Lower lobe of right lung (tissue), 2 donors: Measurements from ENCODE around the gene FOXO6. TPM values are rescaled to one million over a fixed set of nuclear protein-coding genes. Genes with fewer than 3 reads are reported as not detected.

Experiments
- ATAC-seq, 2 donors: fragments of 200-7000 bp; cut with Tn5 transposase; one replicate each; pipeline ENCODE4 v1.9.1; 2020 to 2022; ENCODE audit warnings: mild to moderate bottlenecking in 2 of 2, moderate library complexity in 2 of 2
- DNase-seq: peaks from one replicate; pipeline ENCODE4 v3.0.0-alpha.2; 2020
- H3K27ac ChIP-seq: fragments of 200-600 bp; one replicate; pipeline ENCODE4 v1.8.0; 2022
- H3K27me3 ChIP-seq: fragments of 200-600 bp; one replicate; pipeline ENCODE4 v1.8.0; 2022; ENCODE audit warnings: low read depth
- H3K36me3 ChIP-seq: fragments of 200-600 bp; one replicate; pipeline ENCODE4 v1.8.0; 2022; ENCODE audit warnings: mild to moderate bottlenecking
- H3K4me1 ChIP-seq: fragments of 200-600 bp; one replicate; pipeline ENCODE4 v1.8.0; 2022
- H3K4me3 ChIP-seq: fragments of 200-600 bp; one replicate; pipeline ENCODE4 v1.8.0; 2022; ENCODE audit warnings: mild to moderate bottlenecking
- H3K9me3 ChIP-seq: fragments of 200-600 bp; one replicate; pipeline ENCODE4 v1.8.0; 2022
- intact Hi-C: fragments of 100-400 bp; cut with DNase I; formaldehyde crosslinking; loops from one replicate; pipeline ENCODE4 v1.11.0; 2022
- total RNA-seq: library from RNA; stranded (reverse); fragmentation: NEBNext Ultra II Directional; extraction: Animal tissue kit (Norgen Biotek cat#: 25700); gene quantifications from one replicate; pipeline ENCODE4 v1.2.1, GENCODE V29; 2021
- TF ChIP-seq, protein P1 (sequence below): fragments of 200-600 bp; IDR thresholded peaks from one replicate; pipeline ENCODE4 v1.8.0; 2022; ENCODE audit warnings: antibody characterized with exemption, mild to moderate bottlenecking
- donor health status: DM: no; HTN: yes; CAD: no; lungs with severe emphysema.

The FOXO6 gene
- total RNA-seq, 1 donor from 2014 or later = 0.92 TPM

DNA sequence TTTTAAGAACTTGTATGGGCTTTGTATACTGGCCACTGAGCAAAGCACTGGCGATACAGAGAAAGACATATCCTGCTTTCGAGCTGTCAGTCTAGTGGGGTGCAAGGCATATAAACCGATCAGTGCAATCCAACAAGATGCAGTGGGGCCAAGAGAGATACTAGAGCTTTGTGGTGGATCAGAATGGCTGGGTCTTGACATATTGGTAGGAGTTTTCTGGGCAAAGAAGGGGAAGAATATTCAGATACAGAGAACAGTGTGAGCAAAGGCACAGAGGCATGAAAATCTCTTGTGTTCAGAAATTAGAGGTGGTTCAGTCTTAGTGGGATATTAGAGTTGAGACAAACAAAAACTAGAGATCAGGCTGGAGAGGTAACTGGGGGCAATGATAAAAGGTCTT lies 49.2 kb downstream of the FOXO6 start:
- H3K4me1 ChIP-seq = no peaks in the 10 kb centered on the region
- no peaks in the 10 kb centered on the region for H3K9me3 ChIP-seq
- no peaks in the 10 kb centered on the region for H3K36me3 ChIP-seq
- H3K4me3 ChIP-seq = no peak overlapping the region
- no peak overlapping the region for H3K27ac ChIP-seq
- ATAC-seq (no peak), DNase-seq (no peak)
- intact Hi-C loops = loop anchor here (10.0 kb wide), 1 partner anchor 146 kb away; no protein-coding TSS in a partner anchor
- peaks cover 17% of the 10 kb centered on the region for H3K27me3 ChIP-seq
- TF ChIP-seq, protein P1, sequence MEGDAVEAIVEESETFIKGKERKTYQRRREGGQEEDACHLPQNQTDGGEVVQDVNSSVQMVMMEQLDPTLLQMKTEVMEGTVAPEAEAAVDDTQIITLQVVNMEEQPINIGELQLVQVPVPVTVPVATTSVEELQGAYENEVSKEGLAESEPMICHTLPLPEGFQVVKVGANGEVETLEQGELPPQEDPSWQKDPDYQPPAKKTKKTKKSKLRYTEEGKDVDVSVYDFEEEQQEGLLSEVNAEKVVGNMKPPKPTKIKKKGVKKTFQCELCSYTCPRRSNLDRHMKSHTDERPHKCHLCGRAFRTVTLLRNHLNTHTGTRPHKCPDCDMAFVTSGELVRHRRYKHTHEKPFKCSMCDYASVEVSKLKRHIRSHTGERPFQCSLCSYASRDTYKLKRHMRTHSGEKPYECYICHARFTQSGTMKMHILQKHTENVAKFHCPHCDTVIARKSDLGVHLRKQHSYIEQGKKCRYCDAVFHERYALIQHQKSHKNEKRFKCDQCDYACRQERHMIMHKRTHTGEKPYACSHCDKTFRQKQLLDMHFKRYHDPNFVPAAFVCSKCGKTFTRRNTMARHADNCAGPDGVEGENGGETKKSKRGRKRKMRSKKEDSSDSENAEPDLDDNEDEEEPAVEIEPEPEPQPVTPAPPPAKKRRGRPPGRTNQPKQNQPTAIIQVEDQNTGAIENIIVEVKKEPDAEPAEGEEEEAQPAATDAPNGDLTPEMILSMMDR = no peak

DNA sequence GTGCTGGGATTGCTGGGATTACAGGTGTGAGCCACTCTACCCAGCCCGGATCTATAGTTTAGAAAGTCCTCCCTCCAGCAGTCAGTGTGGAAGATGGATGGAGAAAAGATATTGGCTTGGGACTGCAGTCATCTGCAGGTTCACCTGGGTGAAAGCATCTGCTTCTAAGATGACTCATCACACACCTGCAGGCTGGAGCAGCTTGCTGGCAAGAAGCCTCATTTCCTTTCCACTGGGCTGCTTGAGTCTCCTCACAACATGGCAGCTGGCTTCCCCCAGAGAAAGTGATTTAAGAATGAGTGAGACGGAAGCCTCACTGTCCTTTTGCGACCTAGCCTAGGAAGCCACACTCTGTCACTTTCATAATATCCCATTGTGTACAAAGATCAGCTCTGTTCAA lies 50.0 kb downstream of the FOXO6 start:
- intact Hi-C loops = loop anchor here (10.0 kb wide), 1 partner anchor 146 kb away; no protein-coding TSS in a partner anchor

DNA sequence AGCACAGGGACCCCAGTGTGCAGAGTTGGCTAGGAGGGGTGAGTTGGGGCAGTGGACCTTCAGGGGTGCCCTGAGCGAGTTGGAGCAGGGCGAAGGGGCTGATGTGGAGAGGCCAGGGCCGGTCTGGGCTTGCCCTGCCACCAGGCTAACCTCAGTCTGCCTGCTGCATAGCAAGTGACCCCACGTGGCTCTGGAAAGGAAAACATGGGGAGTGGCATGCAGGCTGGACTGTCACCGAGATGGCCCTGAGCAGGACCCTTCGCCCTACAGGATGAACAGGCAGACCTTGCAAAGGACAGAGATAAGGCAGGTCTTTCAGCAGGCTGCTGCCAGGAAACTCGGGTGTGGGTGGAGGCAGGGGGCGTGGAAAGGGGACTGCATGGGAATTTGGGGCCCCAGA lies 51.5 kb downstream of the FOXO6 start:
- intact Hi-C loops = loop anchor here (10.0 kb wide), 1 partner anchor 148 kb away; no protein-coding TSS in a partner anchor
- Histone ChIP-seq H3K27ac (no peak overlapping the region), H3K27me3 (peaks cover 12% of the 10 kb centered on the region), H3K36me3 (no peaks in the 10 kb centered on the region), H3K4me1 (no peaks in the 10 kb centered on the region), H3K4me3 (no peak overlapping the region), H3K9me3 (no peaks in the 10 kb centered on the region)
- DNase-seq = no peak
- TF ChIP-seq, protein P1 = no peak
- ATAC-seq = no peak

More for the DNA sequence above, 50.0 kb downstream of the FOXO6 start:
- Histone ChIP-seq H3K36me3 (no peaks in the 10 kb centered on the region), H3K27ac (no peak overlapping the region), H3K27me3 (peaks cover 17% of the 10 kb centered on the region), H3K9me3 (no peaks in the 10 kb centered on the region), H3K4me3 (no peak overlapping the region), H3K4me1 (no peaks in the 10 kb centered on the region)
- DNase-seq = no peak
- TF ChIP-seq, protein P1 = no peak
- no peak for ATAC-seq

DNA sequence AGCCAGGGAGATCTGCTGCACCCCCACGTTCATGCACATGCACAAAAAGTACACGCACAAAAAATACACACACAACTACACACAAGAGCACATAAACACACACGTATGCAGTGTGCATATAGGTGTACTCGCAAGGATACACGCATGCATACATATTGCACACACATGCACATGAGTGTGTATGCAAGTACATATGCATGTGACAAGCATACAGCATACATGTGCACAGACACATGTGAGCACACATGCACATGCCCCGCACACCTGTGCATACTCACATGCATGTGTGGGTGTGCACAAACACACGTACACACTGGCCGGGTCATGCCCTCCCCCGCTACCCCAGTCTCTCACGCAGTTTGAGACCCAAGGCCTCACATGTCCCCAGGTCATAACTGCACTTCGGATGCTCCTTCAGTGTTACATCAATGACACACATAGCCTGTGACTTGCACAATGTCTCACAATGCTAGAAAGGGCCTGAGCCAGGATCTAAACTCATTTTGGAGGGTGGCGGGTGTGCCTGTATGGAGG lies 52.6 kb downstream of the FOXO6 start:
- H3K4me3 ChIP-seq = no peak overlapping the region
- H3K27me3 ChIP-seq = peaks cover 12% of the 10 kb centered on the region
- DNase-seq = no peak
- H3K27ac ChIP-seq = no peak overlapping the region
- H3K9me3 ChIP-seq = no peaks in the 10 kb centered on the region
- TF ChIP-seq, protein P1 = no peak
- H3K36me3 ChIP-seq = no peaks in the 10 kb centered on the region
- no peak for ATAC-seq
- H3K4me1 ChIP-seq = peaks cover 9% of the 10 kb centered on the region
- intact Hi-C loops = loop anchor here (10.0 kb wide), 1 partner anchor 149 kb away; no protein-coding TSS in a partner anchor

DNA sequence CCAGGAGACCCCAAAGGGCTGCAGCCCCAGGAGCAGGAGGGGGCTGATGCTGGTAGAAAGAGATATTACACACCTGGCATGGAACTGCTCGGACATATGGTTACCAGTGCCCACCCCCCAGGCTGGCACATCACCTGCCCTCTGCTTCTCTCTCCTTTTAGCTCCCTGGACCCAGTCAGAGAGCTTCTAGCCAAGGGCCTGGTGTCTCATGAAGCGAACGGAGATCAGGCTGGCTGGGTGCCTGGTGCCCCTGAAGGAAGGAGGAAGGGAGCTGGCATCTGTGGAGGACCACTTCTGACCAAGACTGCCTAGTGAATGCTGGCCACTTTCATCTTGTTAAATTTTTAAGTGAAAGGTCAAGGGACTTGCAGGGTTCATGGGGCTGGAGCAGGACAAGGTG lies 53.1 kb downstream of the FOXO6 start:
- DNase-seq (no peak), ATAC-seq (no peak)
- intact Hi-C loops = loop anchor here (10.0 kb wide), 1 partner anchor 149 kb away; no protein-coding TSS in a partner anchor
- Histone ChIP-seq H3K4me3 (no peak overlapping the region), H3K27me3 (peaks cover 7% of the 10 kb centered on the region), H3K9me3 (no peaks in the 10 kb centered on the region), H3K27ac (no peak overlapping the region), H3K4me1 (peaks cover 14% of the 10 kb centered on the region), H3K36me3 (no peaks in the 10 kb centered on the region)
- TF ChIP-seq, protein P1 = no peak
